ENCODE data around the gene MOCS3.

Gene MOCS3

GRCh38 chr20:50982363-50982762, 23.7 kb downstream of the MOCS3 start:
- H3K18ac ChIP-seq (ENCODE audit: low read depth in 1 of 2, low read length in 2 of 2) = no peak overlapping the region
- H3K9me3 ChIP-seq (ENCODE audit: control insufficient read depth, low read length) = no peaks in the 10 kb centered on the region
- H4K91ac ChIP-seq (ENCODE audit: low read length) = no peak overlapping the region
- no peaks in the 10 kb centered on the region for H3K27me3 ChIP-seq (ENCODE audit: control insufficient read depth in 1 of 2, insufficient read depth in 1 of 2, low read length in 2 of 2)
- H3K27ac ChIP-seq (ENCODE audit: low read length, poor library complexity, severe bottlenecking) = no peak overlapping the region
- H3K4me2 ChIP-seq (ENCODE audit: low read length, poor library complexity, severe bottlenecking) = no peak overlapping the region
- no peak overlapping the region for H3K23ac ChIP-seq (ENCODE audit: low read length in 2 of 2)
- no peak overlapping the region for H2AFZ ChIP-seq (ENCODE audit: low read depth, low read length)
- no peak overlapping the region for H2BK12ac ChIP-seq (ENCODE audit: low read length in 2 of 2)
- H3K9ac ChIP-seq (ENCODE audit: low read length) = peak overlapping the region; percentile 81
- no peaks in the 10 kb centered on the region for H3K36me3 ChIP-seq (ENCODE audit: control insufficient read depth in 1 of 2, insufficient read depth in 2 of 2, low read depth in 1 of 2, low read length in 2 of 2)
- no peak overlapping the region for H4K8ac ChIP-seq (ENCODE audit: low read length)
- peak; percentile 81 for DNase-seq
- no peak overlapping the region for H2BK5ac ChIP-seq (ENCODE audit: low read depth, low read length, poor library complexity, severe bottlenecking)
- H2AK5ac ChIP-seq (ENCODE audit: low read length, severe bottlenecking) = no peak overlapping the region
- no peak overlapping the region for H3K4ac ChIP-seq (ENCODE audit: low read depth in 1 of 2, low read length in 2 of 2)
- no peak overlapping the region for H3K4me3 ChIP-seq (ENCODE audit: insufficient read depth in 1 of 2, low read depth in 1 of 2, low read length in 2 of 2)
- no peaks in the 10 kb centered on the region for H3K79me1 ChIP-seq (replicated peaks; ENCODE audit: low read length, poor library complexity, severe bottlenecking)
- H2BK120ac ChIP-seq (ENCODE audit: low read depth, low read length) = no peak overlapping the region
- peaks cover 22% of the 10 kb centered on the region for H3K4me1 ChIP-seq (ENCODE audit: control insufficient read depth, insufficient read depth, low read depth, low read length)
- WGBS = 41% methylated on average over 4 of the region's 4 CpGs
- no peak overlapping the region for H2BK15ac ChIP-seq (ENCODE audit: low read depth, poor library complexity, severe bottlenecking)
- no peak overlapping the region for H3K14ac ChIP-seq (ENCODE audit: low read length in 2 of 2)

- peak overlapping the region; percentile 81 for H3K9ac ChIP-seq (ENCODE audit: low read length)
- no peaks in the 10 kb centered on the region for H3K9me3 ChIP-seq (ENCODE audit: control insufficient read depth, low read length)
- H3K14ac ChIP-seq (ENCODE audit: low read length in 2 of 2) = no peak overlapping the region
- peaks cover 22% of the 10 kb centered on the region for H3K4me1 ChIP-seq (ENCODE audit: control insufficient read depth, insufficient read depth, low read depth, low read length)
- no peak overlapping the region for H2BK120ac ChIP-seq (ENCODE audit: low read depth, low read length)
- no peak overlapping the region for H3K4ac ChIP-seq (ENCODE audit: low read depth in 1 of 2, low read length in 2 of 2)
- H2AK5ac ChIP-seq (ENCODE audit: low read length, severe bottlenecking) = no peak overlapping the region
- H4K8ac ChIP-seq (ENCODE audit: low read length) = no peak overlapping the region
- H3K4me3 ChIP-seq (ENCODE audit: insufficient read depth in 1 of 2, low read depth in 1 of 2, low read length in 2 of 2) = no peak overlapping the region
- H2BK12ac ChIP-seq (ENCODE audit: low read length in 2 of 2) = no peak overlapping the region
- H3K4me2 ChIP-seq (ENCODE audit: low read length, poor library complexity, severe bottlenecking) = no peak overlapping the region
- H2AFZ ChIP-seq (ENCODE audit: low read depth, low read length) = no peak overlapping the region
- no peak overlapping the region for H3K27ac ChIP-seq (ENCODE audit: low read length, poor library complexity, severe bottlenecking)
- no peaks in the 10 kb centered on the region for H3K79me1 ChIP-seq (replicated peaks; ENCODE audit: low read length, poor library complexity, severe bottlenecking)
- DNase-seq = no peak
- H3K23ac ChIP-seq (ENCODE audit: low read length in 2 of 2) = no peak overlapping the region
- H3K36me3 ChIP-seq (ENCODE audit: control insufficient read depth in 1 of 2, insufficient read depth in 2 of 2, low read depth in 1 of 2, low read length in 2 of 2) = no peaks in the 10 kb centered on the region
- no peaks in the 10 kb centered on the region for H3K27me3 ChIP-seq (ENCODE audit: control insufficient read depth in 1 of 2, insufficient read depth in 1 of 2, low read length in 2 of 2)
- no peak overlapping the region for H2BK5ac ChIP-seq (ENCODE audit: low read depth, low read length, poor library complexity, severe bottlenecking)
- H2BK15ac ChIP-seq (ENCODE audit: low read depth, poor library complexity, severe bottlenecking) = no peak overlapping the region
- WGBS = 100% methylated on average over 1 of the region's 2 CpGs
- no peak overlapping the region for H4K91ac ChIP-seq (ENCODE audit: low read length)
- no peak overlapping the region for H3K18ac ChIP-seq (ENCODE audit: low read depth in 1 of 2, low read length in 2 of 2)
Measured at GRCh38 chr20:50983321-50983720, 24.7 kb downstream of the MOCS3 start.

- Histone ChIP-seq H3K79me1 (replicated peaks; ENCODE audit: low read length, poor library complexity, severe bottlenecking) (no peaks in the 10 kb centered on the region), H3K9ac (ENCODE audit: low read length) (peak overlapping the region; percentile 79), H3K14ac (ENCODE audit: low read length in 2 of 2) (no peak overlapping the region), H3K27me3 (ENCODE audit: control insufficient read depth in 1 of 2, insufficient read depth in 1 of 2, low read length in 2 of 2) (peaks cover 0 to 4% of the 10 kb centered on the region in 2 experiments), H4K91ac (ENCODE audit: low read length) (no peak overlapping the region), H3K23ac (ENCODE audit: low read length in 2 of 2) (no peak overlapping the region), H3K4me3 (ENCODE audit: insufficient read depth in 1 of 2, low read depth in 1 of 2, low read length in 2 of 2) (no peak overlapping the region), H3K27ac (ENCODE audit: low read length, poor library complexity, severe bottlenecking) (no peak overlapping the region), H2BK120ac (ENCODE audit: low read depth, low read length) (no peak overlapping the region), H2BK12ac (ENCODE audit: low read length in 2 of 2) (peak overlapping the region in 1 of 2 experiments; percentile 67), H3K4me1 (ENCODE audit: control insufficient read depth, insufficient read depth, low read depth, low read length) (peaks cover 5% of the 10 kb centered on the region), H3K9me3 (ENCODE audit: control insufficient read depth, low read length) (no peaks in the 10 kb centered on the region), H3K18ac (ENCODE audit: low read depth in 1 of 2, low read length in 2 of 2) (no peak overlapping the region), H2AK5ac (ENCODE audit: low read length, severe bottlenecking) (no peak overlapping the region), H3K36me3 (ENCODE audit: control insufficient read depth in 1 of 2, insufficient read depth in 2 of 2, low read depth in 1 of 2, low read length in 2 of 2) (no peaks in the 10 kb centered on the region), H2BK15ac (ENCODE audit: low read depth, poor library complexity, severe bottlenecking) (no peak overlapping the region), H3K4ac (ENCODE audit: low read depth in 1 of 2, low read length in 2 of 2) (no peak overlapping the region), H4K8ac (ENCODE audit: low read length) (no peak overlapping the region), H2BK5ac (ENCODE audit: low read depth, low read length, poor library complexity, severe bottlenecking) (no peak overlapping the region), H2AFZ (ENCODE audit: low read depth, low read length) (no peak overlapping the region), H3K4me2 (ENCODE audit: low read length, poor library complexity, severe bottlenecking) (no peak overlapping the region)
- DNase-seq = peak; percentile 89
- 20% methylated on average over 13 of the region's 13 CpGs for WGBS
Measured at GRCh38 chr20:50987493-50988210, 29.0 kb downstream of the MOCS3 start.

- Histone ChIP-seq H3K4me1 (ENCODE audit: control insufficient read depth, insufficient read depth, low read depth, low read length) (peaks cover 5% of the 10 kb centered on the region), H2AK5ac (ENCODE audit: low read length, severe bottlenecking) (no peak overlapping the region), H3K79me1 (replicated peaks; ENCODE audit: low read length, poor library complexity, severe bottlenecking) (no peaks in the 10 kb centered on the region), H2BK5ac (ENCODE audit: low read depth, low read length, poor library complexity, severe bottlenecking) (no peak overlapping the region), H3K27me3 (ENCODE audit: control insufficient read depth in 1 of 2, insufficient read depth in 1 of 2, low read length in 2 of 2) (peaks cover 4 to 5% of the 10 kb centered on the region in 2 experiments), H3K4me2 (ENCODE audit: low read length, poor library complexity, severe bottlenecking) (no peak overlapping the region), H2BK12ac (ENCODE audit: low read length in 2 of 2) (no peak overlapping the region), H3K27ac (ENCODE audit: low read length, poor library complexity, severe bottlenecking) (no peak overlapping the region), H3K14ac (ENCODE audit: low read length in 2 of 2) (no peak overlapping the region), H4K8ac (ENCODE audit: low read length) (no peak overlapping the region), H2AFZ (ENCODE audit: low read depth, low read length) (no peak overlapping the region), H3K36me3 (ENCODE audit: control insufficient read depth in 1 of 2, insufficient read depth in 2 of 2, low read depth in 1 of 2, low read length in 2 of 2) (no peaks in the 10 kb centered on the region), H3K23ac (ENCODE audit: low read length in 2 of 2) (no peak overlapping the region), H3K9ac (ENCODE audit: low read length) (no peak overlapping the region), H2BK120ac (ENCODE audit: low read depth, low read length) (no peak overlapping the region), H3K9me3 (ENCODE audit: control insufficient read depth, low read length) (no peaks in the 10 kb centered on the region), H3K18ac (ENCODE audit: low read depth in 1 of 2, low read length in 2 of 2) (no peak overlapping the region), H2BK15ac (ENCODE audit: low read depth, poor library complexity, severe bottlenecking) (no peak overlapping the region), H3K4me3 (ENCODE audit: insufficient read depth in 1 of 2, low read depth in 1 of 2, low read length in 2 of 2) (no peak overlapping the region), H3K4ac (ENCODE audit: low read depth in 1 of 2, low read length in 2 of 2) (no peak overlapping the region), H4K91ac (ENCODE audit: low read length) (no peak overlapping the region)
- WGBS = 84% methylated on average over 3 of the region's 3 CpGs
- no peak for DNase-seq
Measured at GRCh38 chr20:50991076-50991475, 32.5 kb downstream of the MOCS3 start.

Data from mesenchymal stem cell (in vitro differentiated cells and primary cell).